GM21367 (cell line): ENCODE results near the gene MON2.
"Not testable (repeated sequence)": the region's sequence is repeated elsewhere in the genome, so short reads cannot be mapped to it uniquely, and the experiment has no call there.

ENCODE experiments used
- ATAC-seq: cut with Tn5 transposase; IDR thresholded peaks from one replicate; pipeline ENCODE4 v1.9.1; 2021; ENCODE audit not compliant: unreplicated experiment

MON2 gene

GRCh38 chr12:62542814-62543213 lies 76.2 kb downstream of the MON2 start:
- ATAC-seq, result no peak

GRCh38 chr12:62543324-62543723 lies 76.7 kb downstream of the MON2 start:
- no peak for ATAC-seq

DNA sequence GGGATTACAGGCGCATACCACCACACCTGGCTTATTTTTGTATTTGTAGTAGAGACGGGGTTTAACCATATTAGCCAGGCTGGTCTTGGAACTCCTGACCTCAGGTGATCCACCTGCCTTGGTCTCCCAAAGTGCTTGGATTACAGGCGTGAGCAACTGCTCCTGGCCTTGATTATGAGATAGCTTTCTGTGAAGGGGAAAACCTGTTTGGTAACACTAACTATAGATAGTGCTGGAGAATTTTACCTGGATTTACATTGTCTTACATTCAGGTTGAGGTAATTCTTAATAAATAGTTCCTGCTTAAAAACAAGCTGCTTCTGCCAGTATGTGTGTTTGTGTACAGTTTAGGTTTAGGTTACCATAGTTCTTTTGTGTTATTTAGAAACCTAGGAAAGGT lies 77.1 kb downstream of the MON2 start:
- no peak for ATAC-seq

DNA sequence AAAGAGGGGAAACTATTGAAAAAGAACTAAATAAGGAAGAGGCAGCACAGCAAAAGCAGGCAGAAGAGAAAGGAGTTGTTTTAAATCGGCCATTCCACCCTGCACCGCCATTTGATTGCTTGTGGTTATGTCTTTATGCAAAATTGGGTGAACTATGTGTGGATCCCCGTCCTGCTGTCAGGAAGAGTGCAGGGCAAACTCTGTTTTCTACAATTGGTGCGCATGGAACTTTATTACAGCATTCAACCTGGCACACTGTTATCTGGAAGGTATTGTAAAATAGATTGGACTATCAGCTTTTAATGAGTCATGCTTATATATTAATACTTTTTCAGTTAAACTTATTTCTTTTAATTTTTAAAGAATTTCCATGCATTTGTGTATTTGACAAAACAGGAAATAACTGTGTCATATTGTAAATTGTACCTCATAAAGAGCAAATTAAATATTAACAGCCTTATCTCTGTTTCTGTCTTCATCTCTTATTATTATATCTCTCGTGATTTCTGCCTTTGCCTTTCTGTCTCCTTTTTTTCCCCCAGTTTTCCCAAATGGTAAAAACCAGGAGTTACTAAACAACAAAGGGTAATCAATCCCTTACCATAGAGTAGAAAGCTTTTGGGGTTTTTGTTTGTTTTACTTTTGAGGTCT lies 86.4 kb downstream of the MON2 start:
- no peak for ATAC-seq

- ATAC-seq, result not testable (repeated sequence)
Observed at GRCh38 chr12:62559366-62559765, 92.7 kb downstream of the MON2 start.

DNA sequence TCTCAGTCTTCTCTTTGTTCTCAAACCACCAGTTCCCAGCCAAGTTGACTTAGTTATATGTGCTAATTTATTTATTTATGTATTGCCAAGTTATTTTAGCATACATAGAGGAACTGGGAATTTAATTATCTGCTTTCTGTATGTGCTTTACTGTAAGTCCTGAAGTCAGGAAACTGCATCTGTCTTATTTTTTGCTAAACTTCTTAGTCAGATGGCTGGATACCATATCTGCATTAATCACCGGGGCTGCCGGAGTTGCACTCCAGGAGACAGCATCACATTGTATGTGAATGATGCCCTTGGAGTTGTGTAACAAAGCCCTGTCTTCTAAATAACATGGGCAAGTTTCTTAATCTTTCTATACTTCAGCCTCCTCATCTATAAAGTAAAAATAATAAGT lies 96.2 kb downstream of the MON2 start:
- no peak for ATAC-seq

- no peak for ATAC-seq
Observed at GRCh38 chr12:62575036-62575435, 108.4 kb downstream of the MON2 start.

GRCh38 chr12:62576503-62576902 lies 109.9 kb downstream of the MON2 start:
- no peak for ATAC-seq

- ATAC-seq, result no peak
Observed at GRCh38 chr12:62578726-62579125, 112.1 kb downstream of the MON2 start.

DNA sequence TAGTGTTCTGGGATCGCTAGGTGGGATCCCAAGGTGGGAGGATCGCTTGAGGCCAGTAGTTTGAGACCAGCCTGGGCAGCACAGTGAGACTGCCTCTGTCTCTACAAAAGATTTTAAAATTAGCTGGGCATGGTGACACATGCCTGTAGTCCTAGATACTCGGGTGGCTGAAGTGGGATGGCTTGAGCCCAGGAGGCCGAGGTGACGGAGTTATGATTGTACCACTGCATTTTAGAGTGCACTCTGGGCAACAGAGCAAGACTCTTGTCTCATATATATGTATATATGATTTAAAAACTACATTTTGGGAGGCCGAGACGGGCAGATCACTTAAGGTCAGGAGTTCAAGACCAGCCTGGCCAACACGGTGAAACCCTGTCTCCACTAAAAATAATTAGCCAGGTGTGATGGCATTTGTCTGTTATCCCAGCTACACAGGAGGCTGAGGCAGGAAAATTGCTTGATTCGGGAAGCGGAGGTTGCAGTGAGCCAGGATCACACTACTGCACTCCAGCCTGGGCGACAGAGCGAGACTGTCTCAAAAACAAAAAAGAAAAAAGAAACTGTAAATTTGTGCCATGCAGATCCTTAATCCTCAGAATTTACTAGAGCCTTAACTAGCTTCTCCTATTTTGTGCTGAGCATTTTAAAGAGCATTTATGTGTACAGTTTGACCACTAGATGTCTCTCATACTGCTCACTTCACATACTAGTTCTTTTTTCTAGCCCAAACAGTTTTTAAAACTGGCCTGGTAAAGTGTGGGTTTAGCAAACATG lies 114.8 kb downstream of the MON2 start:
- peak; percentile 72 for ATAC-seq

- ATAC-seq, result no peak
Observed at GRCh38 chr12:62582065-62582366, 115.4 kb downstream of the MON2 start.

- no peak for ATAC-seq
Observed at GRCh38 chr12:62584619-62585018, 118.0 kb downstream of the MON2 start.

DNA sequence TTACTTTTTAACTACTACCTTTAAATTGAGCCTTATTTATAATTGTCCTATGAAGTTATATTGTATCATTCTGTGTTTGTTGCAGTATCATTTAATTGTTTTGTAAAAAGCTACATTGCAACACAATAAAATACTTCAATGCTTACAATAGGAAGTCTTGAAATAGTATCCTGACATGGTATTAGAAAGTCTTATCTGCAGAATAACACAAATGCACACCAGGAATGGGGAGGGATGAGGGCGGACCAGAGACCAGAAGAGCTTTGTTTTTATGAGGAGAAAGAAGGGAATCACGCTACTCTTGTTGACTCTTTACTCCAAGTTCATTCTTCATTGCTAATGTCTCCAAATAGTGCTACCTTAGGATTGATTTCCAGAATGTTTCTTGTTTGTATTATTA lies 120.2 kb downstream of the MON2 start:
- ATAC-seq, result no peak

GRCh38 chr12:62588916-62589315 lies 122.3 kb downstream of the MON2 start:
- no peak for ATAC-seq

- ATAC-seq, result no peak
Observed at GRCh38 chr12:62597253-62597652, 130.6 kb downstream of the MON2 start.

DNA sequence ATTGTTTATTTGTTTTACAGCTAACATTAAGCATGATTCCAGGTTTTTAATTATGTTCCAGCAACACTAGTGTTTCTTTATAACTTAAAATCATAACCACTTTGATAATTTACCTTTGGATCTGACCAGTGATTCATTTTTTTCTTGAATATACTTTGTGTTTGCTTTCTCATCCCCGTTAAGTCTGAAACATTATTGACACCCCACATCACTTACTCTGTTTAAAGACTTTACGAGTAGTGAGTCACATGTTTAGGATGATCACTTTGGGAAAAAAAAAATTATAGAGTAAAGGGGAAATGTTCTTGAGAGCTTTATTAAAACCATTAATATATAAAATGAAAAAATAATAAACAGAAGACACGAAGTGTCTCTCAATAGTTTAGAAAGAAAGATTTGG lies 132.2 kb downstream of the MON2 start:
- no peak for ATAC-seq

- ATAC-seq, result no peak
Observed at GRCh38 chr12:62599854-62600437, 133.3 kb downstream of the MON2 start.

DNA sequence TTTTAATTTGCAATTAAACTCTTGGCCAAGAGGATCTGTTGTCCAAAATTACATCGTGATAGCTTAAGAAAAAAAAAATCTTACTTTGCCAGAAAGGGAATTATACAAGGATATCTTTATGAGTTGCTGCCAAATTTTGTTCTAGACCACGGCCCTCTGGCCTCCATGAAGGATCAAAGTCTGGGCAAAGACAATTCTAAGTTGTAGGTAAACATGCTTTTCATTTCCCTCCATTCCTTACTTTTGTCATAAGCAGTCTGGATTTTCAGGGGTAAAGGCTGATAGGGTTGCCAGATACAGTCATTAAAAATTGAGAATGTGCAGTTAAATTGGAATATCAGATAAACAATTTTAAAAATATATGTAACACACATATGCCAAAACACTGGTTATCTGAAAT lies 135.1 kb downstream of the MON2 start:
- no peak for ATAC-seq

DNA sequence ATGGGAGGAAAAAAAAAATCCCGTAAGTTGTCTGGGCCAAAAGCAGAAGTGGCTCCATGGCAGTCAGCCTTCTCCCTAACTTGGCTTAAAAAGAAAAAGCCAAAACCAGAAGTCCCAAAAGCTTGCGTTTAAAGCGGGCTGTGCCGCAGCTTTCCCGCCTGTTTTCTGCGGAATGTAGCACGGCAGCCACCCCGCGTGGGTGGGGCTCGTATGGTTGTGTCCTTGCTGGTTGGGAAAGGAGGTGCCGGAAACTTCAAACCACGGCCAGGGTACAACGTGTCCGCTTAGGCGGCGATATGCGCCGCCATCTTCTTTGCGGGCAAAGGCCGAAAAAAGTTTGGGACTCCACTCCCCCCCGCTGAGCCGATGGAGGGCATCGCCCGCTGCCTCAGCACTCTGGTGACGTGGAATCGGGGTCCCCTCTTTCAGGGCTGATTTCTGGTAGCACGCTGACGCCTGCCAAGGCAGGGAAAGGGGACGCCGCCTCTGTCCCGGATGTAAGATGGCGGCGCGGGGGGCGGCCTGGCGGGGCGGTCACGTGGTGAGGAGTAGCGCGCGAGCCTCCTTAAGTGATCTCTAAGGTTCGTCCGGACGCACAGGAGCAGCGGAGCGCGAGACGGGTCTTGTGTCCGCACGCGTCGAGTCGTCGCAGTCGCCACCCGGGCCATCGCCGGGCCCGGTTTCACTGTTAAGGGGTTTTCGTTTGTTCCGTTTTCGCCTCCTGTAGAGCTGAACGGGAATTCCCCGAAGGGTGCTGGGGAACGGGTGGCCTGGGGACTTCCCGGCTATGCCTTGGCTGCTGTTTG lies 135.8 kb downstream of the MON2 start:
- ATAC-seq, result peak; percentile 58

GRCh38 chr12:62603061-62603810 lies 136.6 kb downstream of the MON2 start:
- peak; percentile 71 for ATAC-seq

DNA sequence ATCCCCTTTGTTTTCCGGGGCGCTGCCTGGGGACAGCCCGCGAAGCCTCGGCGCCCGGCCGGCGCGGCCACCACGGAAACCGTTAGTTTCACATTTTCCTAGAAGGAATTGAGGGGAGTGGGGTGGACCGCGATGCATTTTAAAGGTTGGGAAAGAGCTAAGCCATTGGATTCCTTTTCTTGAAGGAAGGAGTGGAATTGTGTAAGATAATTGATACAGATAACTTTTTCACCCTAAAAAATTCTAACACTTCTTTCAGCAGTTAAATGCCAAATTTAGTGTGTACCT lies 137.1 kb downstream of the MON2 start:
- no peak for ATAC-seq
